HL-60 (cell line): Measurements from ENCODE around the gene PABPN1L.

Source experiments
- CTCF ChIP-seq: IDR thresholded peaks from one replicate; pipeline ENCODE4 v1.5.1; 2011; ENCODE audit warnings: low read length, control low read depth, inconsistent platforms; ENCODE audit not compliant: insufficient read depth
- GABPA ChIP-seq: IDR thresholded peaks from 2 replicates; pipeline ENCODE4 v1.6.1; 2012; ENCODE audit warnings: low read depth
- POLR2AphosphoS5 ChIP-seq: IDR thresholded peaks from 2 replicates; pipeline ENCODE4 v1.6.1; 2012; ENCODE audit warnings: low read depth
- SPI1 ChIP-seq: IDR thresholded peaks from 2 replicates; pipeline ENCODE4 v1.6.1; 2012; ENCODE audit warnings: low read depth, mild to moderate bottlenecking, borderline replicate concordance
- TF ChIP-seq, protein P1 (sequence below): IDR thresholded peaks from 2 replicates; pipeline ENCODE4 v1.6.1; 2012; ENCODE audit warnings: low read depth; ENCODE audit not compliant: insufficient replicate concordance

DNA sequence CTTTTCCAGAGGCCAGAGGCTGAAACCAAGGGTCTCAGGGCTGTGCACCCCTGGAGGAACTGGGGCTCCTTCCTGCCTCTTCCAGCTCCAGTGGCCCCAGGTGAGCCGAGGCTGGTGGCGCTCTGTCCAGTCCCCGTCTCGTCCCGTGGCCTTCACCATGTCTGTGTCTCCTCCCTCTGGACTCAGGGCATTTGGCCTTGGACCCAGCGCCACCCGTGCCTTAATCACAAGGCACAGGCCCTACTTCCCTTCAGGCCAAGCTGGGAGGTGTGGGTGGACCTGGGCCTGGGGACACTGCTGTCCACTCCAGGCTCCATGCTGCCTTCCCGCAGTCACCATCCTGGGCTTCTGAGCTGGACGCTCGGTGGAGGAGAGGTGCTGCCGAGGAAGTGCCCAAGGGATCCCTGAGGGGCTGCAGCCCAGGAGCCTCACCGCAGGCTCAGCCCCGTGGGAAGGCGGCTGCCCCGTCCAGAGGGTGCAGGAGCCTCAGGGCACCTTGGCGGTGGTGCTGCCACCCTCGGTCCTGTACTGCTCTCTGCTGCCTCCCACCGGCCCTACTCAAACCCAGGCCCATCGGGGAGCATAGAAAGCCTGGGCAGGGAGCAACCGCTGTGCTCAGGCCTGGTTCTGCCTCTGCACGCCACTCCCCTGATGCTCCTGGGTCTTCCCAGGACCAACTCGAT, 45.2 kb downstream of the PABPN1L start:
- TF ChIP-seq CTCF (no peak), POLR2AphosphoS5 (no peak), GABPA (no peak), SPI1 (no peak)
- TF ChIP-seq, protein P1, sequence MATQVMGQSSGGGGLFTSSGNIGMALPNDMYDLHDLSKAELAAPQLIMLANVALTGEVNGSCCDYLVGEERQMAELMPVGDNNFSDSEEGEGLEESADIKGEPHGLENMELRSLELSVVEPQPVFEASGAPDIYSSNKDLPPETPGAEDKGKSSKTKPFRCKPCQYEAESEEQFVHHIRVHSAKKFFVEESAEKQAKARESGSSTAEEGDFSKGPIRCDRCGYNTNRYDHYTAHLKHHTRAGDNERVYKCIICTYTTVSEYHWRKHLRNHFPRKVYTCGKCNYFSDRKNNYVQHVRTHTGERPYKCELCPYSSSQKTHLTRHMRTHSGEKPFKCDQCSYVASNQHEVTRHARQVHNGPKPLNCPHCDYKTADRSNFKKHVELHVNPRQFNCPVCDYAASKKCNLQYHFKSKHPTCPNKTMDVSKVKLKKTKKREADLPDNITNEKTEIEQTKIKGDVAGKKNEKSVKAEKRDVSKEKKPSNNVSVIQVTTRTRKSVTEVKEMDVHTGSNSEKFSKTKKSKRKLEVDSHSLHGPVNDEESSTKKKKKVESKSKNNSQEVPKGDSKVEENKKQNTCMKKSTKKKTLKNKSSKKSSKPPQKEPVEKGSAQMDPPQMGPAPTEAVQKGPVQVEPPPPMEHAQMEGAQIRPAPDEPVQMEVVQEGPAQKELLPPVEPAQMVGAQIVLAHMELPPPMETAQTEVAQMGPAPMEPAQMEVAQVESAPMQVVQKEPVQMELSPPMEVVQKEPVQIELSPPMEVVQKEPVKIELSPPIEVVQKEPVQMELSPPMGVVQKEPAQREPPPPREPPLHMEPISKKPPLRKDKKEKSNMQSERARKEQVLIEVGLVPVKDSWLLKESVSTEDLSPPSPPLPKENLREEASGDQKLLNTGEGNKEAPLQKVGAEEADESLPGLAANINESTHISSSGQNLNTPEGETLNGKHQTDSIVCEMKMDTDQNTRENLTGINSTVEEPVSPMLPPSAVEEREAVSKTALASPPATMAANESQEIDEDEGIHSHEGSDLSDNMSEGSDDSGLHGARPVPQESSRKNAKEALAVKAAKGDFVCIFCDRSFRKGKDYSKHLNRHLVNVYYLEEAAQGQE, result no peak
